Prostate gland (tissue), 2 donors: Measurements from ENCODE around the gene OCLN.

Source experiments
- POLR2A ChIP-seq: fragments of 450-650 bp; IDR thresholded peaks from one replicate; pipeline ENCODE4 v1.6.1; 2016; ENCODE audit warnings: antibody characterized with exemption, mild to moderate bottlenecking
- POLR2AphosphoS5 ChIP-seq: sonication (generic); formaldehyde crosslinking; IDR thresholded peaks from one replicate; pipeline ENCODE4 v1.6.1; 2017; ENCODE audit warnings: antibody characterized with exemption
- TF ChIP-seq, protein P1 (sequence below), 4 experiments: fragments of 200-600 bp in 2 of 4; fragments of 450-650 bp in 2 of 4; sonication (generic) in 2 of 4; IDR thresholded peaks; 1 replicate in 3 of 4; 2 replicates in 1 of 4; pipeline ENCODE4 v1.5.1; 2016 to 2019; ENCODE audit warnings: antibody characterized with exemption in 4 of 4, mild to moderate bottlenecking in 2 of 4, moderate library complexity in 2 of 4

DNA sequence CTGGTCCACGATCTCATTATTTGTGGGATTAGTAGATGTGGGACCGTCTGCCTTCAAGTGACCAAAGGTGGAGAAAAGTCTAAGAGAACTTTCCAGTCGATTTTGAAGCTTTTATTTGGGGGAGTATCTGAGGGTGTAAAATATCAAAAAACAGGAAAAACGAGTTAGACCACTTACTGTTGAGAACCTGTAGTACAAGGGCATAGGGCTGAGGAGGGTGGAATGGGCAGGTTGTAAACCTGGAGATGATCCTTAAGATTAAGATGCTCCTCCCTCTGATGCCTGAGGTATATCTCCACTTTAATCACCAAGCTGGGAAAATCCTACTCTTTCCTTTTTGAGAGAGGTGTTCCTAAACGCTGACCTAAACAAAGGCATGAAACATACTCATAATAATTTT, 35.4 kb downstream of the OCLN start:
- TF ChIP-seq, protein P1, sequence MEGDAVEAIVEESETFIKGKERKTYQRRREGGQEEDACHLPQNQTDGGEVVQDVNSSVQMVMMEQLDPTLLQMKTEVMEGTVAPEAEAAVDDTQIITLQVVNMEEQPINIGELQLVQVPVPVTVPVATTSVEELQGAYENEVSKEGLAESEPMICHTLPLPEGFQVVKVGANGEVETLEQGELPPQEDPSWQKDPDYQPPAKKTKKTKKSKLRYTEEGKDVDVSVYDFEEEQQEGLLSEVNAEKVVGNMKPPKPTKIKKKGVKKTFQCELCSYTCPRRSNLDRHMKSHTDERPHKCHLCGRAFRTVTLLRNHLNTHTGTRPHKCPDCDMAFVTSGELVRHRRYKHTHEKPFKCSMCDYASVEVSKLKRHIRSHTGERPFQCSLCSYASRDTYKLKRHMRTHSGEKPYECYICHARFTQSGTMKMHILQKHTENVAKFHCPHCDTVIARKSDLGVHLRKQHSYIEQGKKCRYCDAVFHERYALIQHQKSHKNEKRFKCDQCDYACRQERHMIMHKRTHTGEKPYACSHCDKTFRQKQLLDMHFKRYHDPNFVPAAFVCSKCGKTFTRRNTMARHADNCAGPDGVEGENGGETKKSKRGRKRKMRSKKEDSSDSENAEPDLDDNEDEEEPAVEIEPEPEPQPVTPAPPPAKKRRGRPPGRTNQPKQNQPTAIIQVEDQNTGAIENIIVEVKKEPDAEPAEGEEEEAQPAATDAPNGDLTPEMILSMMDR (IDR thresholded peaks at IDR 0.05) = no peak
- TF ChIP-seq POLR2A (no peak), POLR2AphosphoS5 (peak; percentile 18)
